GM18511 (cell line): Measurements from ENCODE around the gene NBEA.

ENCODE experiments used
- ATAC-seq: cut with Tn5 transposase; IDR thresholded peaks from one replicate; pipeline ENCODE4 v1.9.1; 2021; ENCODE audit warnings: mild to moderate bottlenecking, moderate library complexity; ENCODE audit not compliant: unreplicated experiment

NBEA gene

GRCh38 chr13:35720690-35721554 is 778.9 kb downstream of the NBEA start:
- peak; percentile 68 for ATAC-seq
